Activated naive CD4-positive, alpha-beta T cell treated with anti-CD3 and anti-CD28 coated beads for 36 hours (primary cell): Measurements from ENCODE around the gene LMF2. TPM values are rescaled to one million over a fixed set of nuclear protein-coding genes. Genes with fewer than 3 reads are reported as not detected.

Source experiments
- CTCF ChIA-PET: fragments of 350-600 bp; sonication (Branson Sonifier 250); formaldehyde crosslinking; loops from one replicate; lab custom pipeline; 2021; ENCODE audit warnings: antibody characterized with exemption; lab: Charles Lee
- DNase-seq: peaks from one replicate; pipeline ENCODE4 v3.0.0-alpha.2; 2020
- H3K27ac Mint-ChIP-seq: one replicate; pipeline ENCODE4 v1.8.0; 2021; ENCODE audit warnings: mild to moderate bottlenecking, mixed read lengths
- H3K27me3 Mint-ChIP-seq: one replicate; pipeline ENCODE4 v1.8.0; 2021; ENCODE audit warnings: low read depth, mixed read lengths
- H3K36me3 Mint-ChIP-seq: one replicate; pipeline ENCODE4 v1.8.0; 2021; ENCODE audit warnings: low read depth, mixed read lengths
- H3K4me1 Mint-ChIP-seq: one replicate; pipeline ENCODE4 v1.8.0; 2021; ENCODE audit warnings: low read depth, mixed read lengths
- H3K4me3 Mint-ChIP-seq: one replicate; pipeline ENCODE4 v1.8.0; 2021; ENCODE audit warnings: mild to moderate bottlenecking, moderate library complexity, mixed read lengths
- H3K9me3 Mint-ChIP-seq: one replicate; pipeline ENCODE4 v1.8.0; 2021; ENCODE audit warnings: mixed read lengths
- intact Hi-C: fragments of 100-400 bp; cut with micrococcal nuclease; formaldehyde crosslinking; loops from one replicate; pipeline ENCODE4 v1.15.1; 2023
- total RNA-seq, 2 experiments: library from RNA; stranded (reverse); gene quantifications; one replicate each; pipeline ENCODE4 v1.2.3, GENCODE V29; 2021

LMF2 gene
- total RNA-seq, 2 experiments from 2014 or later: 41.4 to 42.0 TPM

- Mint-ChIP-seq H3K9me3 (no peaks in the 10 kb centered on the region), H3K36me3 (peaks cover 24% of the 10 kb centered on the region), H3K4me3 (no peak overlapping the region), H3K4me1 (no peaks in the 10 kb centered on the region), H3K27me3 (no peaks in the 10 kb centered on the region), H3K27ac (no peak overlapping the region)
- CTCF ChIA-PET: interaction anchor here (1.0 to 1.8 kb wide), 2 partner anchors 11 to 14 kb away, joined by 3 to 5 read pairs; no protein-coding TSS in a partner anchor
- no peak for DNase-seq
- intact Hi-C loops: no loop called here
Measured at GRCh38 chr22:50461979-50462540, 45.4 kb downstream of the LMF2 start.

GRCh38 chr22:50461536-50461935 lies 46.0 kb downstream of the LMF2 start:
- peaks cover 23% of the 10 kb centered on the region for H3K36me3 Mint-ChIP-seq
- intact Hi-C loops: no loop called here
- H3K27me3 Mint-ChIP-seq: no peaks in the 10 kb centered on the region
- CTCF ChIA-PET: interaction anchor here (1.0 to 1.8 kb wide), 2 partner anchors 11 to 13 kb away, joined by 3 to 5 read pairs; no protein-coding TSS in a partner anchor
- H3K27ac Mint-ChIP-seq: no peak overlapping the region
- no peaks in the 10 kb centered on the region for H3K9me3 Mint-ChIP-seq
- no peaks in the 10 kb centered on the region for H3K4me1 Mint-ChIP-seq
- DNase-seq: no peak
- H3K4me3 Mint-ChIP-seq: no peak overlapping the region

- Mint-ChIP-seq H3K27ac (no peak overlapping the region), H3K27me3 (no peaks in the 10 kb centered on the region), H3K4me3 (no peak overlapping the region), H3K9me3 (no peaks in the 10 kb centered on the region), H3K4me1 (no peaks in the 10 kb centered on the region), H3K36me3 (peaks cover 23% of the 10 kb centered on the region)
- intact Hi-C loops: no loop called here
- CTCF ChIA-PET: interaction anchor here (1.3 kb wide), 1 partner anchor 37 kb away, joined by 5 read pairs; no protein-coding TSS in a partner anchor
- DNase-seq: no peak
Measured at GRCh38 chr22:50460938-50461337, 46.6 kb downstream of the LMF2 start.

- Mint-ChIP-seq H3K27ac (no peak overlapping the region), H3K4me1 (no peaks in the 10 kb centered on the region), H3K27me3 (no peaks in the 10 kb centered on the region), H3K36me3 (peaks cover 24% of the 10 kb centered on the region), H3K4me3 (no peak overlapping the region), H3K9me3 (no peaks in the 10 kb centered on the region)
- DNase-seq: no peak
- intact Hi-C loops: loop anchor here (5.0 kb wide), 1 partner anchor 38 kb away; no protein-coding TSS in a partner anchor
- CTCF ChIA-PET: interaction anchor here (0.9 to 1.4 kb wide), 3 partner anchors 11 to 38 kb away, joined by 3 to 5 read pairs (median 3); no protein-coding TSS in a partner anchor
Measured at GRCh38 chr22:50459496-50460140, 47.9 kb downstream of the LMF2 start.

GRCh38 chr22:50459016-50459415 lies 48.5 kb downstream of the LMF2 start:
- H3K4me1 Mint-ChIP-seq: no peaks in the 10 kb centered on the region
- H3K36me3 Mint-ChIP-seq: peaks cover 21% of the 10 kb centered on the region
- peak overlapping the region; percentile 36 for H3K27ac Mint-ChIP-seq
- no peaks in the 10 kb centered on the region for H3K9me3 Mint-ChIP-seq
- H3K4me3 Mint-ChIP-seq: no peak overlapping the region
- H3K27me3 Mint-ChIP-seq: no peaks in the 10 kb centered on the region
- intact Hi-C loops: loop anchor here (5.0 kb wide), 1 partner anchor 38 kb away; no protein-coding TSS in a partner anchor
- DNase-seq: no peak
- CTCF ChIA-PET: interaction anchor here (1.4 to 3.6 kb wide), 2 partner anchors 11 to 38 kb away, joined by 3 to 16 read pairs; no protein-coding TSS in a partner anchor

DNA sequence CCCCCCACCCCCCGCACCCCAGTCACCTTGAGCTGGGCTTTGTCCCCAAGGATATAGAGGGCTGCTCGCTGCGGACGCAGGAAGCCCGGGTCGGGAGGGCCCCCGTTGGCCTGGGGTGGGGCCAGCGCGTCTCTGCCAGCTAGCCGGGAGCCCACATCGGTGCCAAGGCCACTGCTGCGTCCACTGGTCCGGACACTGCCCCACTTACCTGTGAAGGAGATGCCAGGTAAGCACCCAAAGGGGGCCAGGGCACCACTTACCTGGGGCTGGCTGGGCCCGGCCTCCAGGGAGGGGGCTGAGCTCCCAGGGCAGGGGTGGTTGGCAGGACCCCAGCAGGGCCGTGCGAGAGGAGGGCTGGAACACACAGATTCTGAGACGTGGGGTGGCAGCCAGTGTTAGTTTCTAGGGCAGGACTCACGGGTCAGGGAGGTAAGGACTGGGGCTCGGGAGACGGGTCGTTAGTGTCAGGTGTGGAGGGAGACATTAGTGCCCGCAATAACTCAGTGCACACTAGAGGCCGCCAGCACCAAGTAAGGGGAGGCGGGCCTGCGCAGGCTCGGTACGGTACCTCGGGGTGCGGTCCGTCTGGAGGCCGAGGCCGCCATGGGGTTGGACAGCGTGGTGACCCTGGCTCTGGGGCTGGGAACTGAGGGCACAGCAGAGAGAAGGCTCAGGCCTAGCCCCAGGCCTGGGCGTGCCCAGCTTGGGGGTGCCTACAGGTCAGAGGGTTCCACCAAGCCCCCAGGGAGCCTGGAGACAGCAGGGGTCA lies 50.9 kb downstream of the LMF2 start:
- intact Hi-C loops: loop anchor here (5.0 kb wide), 1 partner anchor 41 kb away; no protein-coding TSS in a partner anchor
- no peak for DNase-seq
- Mint-ChIP-seq H3K4me1 (peaks cover 9% of the 10 kb centered on the region), H3K36me3 (peaks cover 15% of the 10 kb centered on the region), H3K4me3 (no peak overlapping the region), H3K9me3 (no peaks in the 10 kb centered on the region), H3K27me3 (no peaks in the 10 kb centered on the region), H3K27ac (no peak overlapping the region)
- CTCF ChIA-PET: interaction anchor here (0.6 to 3.6 kb wide), 5 partner anchors 15 to 152 kb away, joined by 3 to 16 read pairs (median 4); no protein-coding TSS in a partner anchor

GRCh38 chr22:50456026-50456425 lies 51.5 kb downstream of the LMF2 start:
- CTCF ChIA-PET: interaction anchor here (0.6 to 3.6 kb wide), 3 partner anchors 41 to 153 kb away, joined by 3 to 16 read pairs (median 5); no protein-coding TSS in a partner anchor
- no peak overlapping the region for H3K27ac Mint-ChIP-seq
- H3K27me3 Mint-ChIP-seq: no peaks in the 10 kb centered on the region
- peaks cover 9% of the 10 kb centered on the region for H3K4me1 Mint-ChIP-seq
- no peak overlapping the region for H3K4me3 Mint-ChIP-seq
- H3K9me3 Mint-ChIP-seq: no peaks in the 10 kb centered on the region
- peaks cover 18% of the 10 kb centered on the region for H3K36me3 Mint-ChIP-seq
- no peak for DNase-seq
- intact Hi-C loops: loop anchor here (5.0 kb wide), 1 partner anchor 41 kb away; no protein-coding TSS in a partner anchor

DNA sequence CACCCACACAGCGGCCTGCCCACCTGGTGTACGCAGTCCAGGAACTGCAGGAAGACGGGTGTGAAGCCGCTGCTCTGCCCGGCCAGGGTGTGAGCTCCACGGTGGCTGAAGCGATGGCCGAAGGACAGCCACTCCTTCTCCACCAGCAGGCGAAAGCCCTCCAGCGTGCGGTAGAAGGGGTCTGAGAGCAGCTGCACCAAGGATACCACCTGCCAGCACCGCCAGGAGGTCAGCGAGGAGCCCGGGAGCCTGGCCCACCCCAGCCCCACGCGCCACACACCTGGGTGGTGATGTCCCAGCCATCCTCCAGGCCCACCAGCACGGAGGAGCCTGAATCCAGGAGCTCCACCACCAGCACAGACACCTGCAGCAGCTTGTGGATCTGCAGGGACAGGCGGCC lies 52.3 kb downstream of the LMF2 start:
- no peaks in the 10 kb centered on the region for H3K9me3 Mint-ChIP-seq
- no peak for DNase-seq
- peaks cover 9% of the 10 kb centered on the region for H3K4me1 Mint-ChIP-seq
- intact Hi-C loops: loop anchor here (5.0 kb wide), 1 partner anchor 42 kb away; no protein-coding TSS in a partner anchor
- CTCF ChIA-PET: interaction anchor here (1.1 kb wide), 1 partner anchor 44 kb away, joined by 5 read pairs; no protein-coding TSS in a partner anchor
- H3K4me3 Mint-ChIP-seq: no peak overlapping the region
- peaks cover 13% of the 10 kb centered on the region for H3K36me3 Mint-ChIP-seq
- H3K27me3 Mint-ChIP-seq: no peaks in the 10 kb centered on the region
- no peak overlapping the region for H3K27ac Mint-ChIP-seq

DNA sequence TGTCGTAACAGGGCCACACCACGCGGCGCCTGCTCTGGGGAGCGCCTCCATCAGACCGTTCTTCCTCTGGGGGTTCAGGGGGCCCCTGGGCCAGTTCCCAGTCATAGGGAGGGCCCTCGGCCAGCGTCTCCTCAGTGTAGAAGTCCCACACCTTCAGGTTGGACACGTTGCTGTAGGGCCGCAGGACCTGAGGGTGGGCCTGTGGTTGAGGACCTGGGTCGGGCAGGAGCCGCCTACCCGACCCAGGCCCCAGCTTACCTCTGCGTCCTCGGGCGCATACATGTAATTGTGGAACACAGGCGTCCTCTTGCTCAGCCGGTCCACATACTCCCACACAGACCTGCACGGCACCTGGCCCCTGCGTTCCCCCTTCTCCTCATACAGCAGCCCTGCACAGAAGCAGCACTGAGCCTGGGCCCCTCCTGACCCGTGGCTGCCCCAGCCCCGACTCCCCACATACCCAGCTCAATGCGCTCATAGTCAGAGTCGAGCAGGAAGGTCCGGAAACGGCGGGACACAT lies 52.9 kb downstream of the LMF2 start:
- H3K27ac Mint-ChIP-seq: no peak overlapping the region
- CTCF ChIA-PET: no interaction called here
- DNase-seq: no peak
- H3K4me1 Mint-ChIP-seq: peaks cover 9% of the 10 kb centered on the region
- H3K27me3 Mint-ChIP-seq: no peaks in the 10 kb centered on the region
- H3K4me3 Mint-ChIP-seq: no peak overlapping the region
- no peaks in the 10 kb centered on the region for H3K9me3 Mint-ChIP-seq
- peaks cover 13% of the 10 kb centered on the region for H3K36me3 Mint-ChIP-seq
- intact Hi-C loops: loop anchor here (5.0 kb wide), 1 partner anchor 43 kb away; no protein-coding TSS in a partner anchor
